Measurements from ENCODE around the gene THRB. TPM values are rescaled to one million over a fixed set of nuclear protein-coding genes. Genes with fewer than 3 reads are reported as not detected.

Gene THRB
- total and polyA plus RNA-seq, 2 donors (not counting 3 experiments of a cell fraction or from before 2014, with no cell fraction given), result 0.06 TPM; not detected in 1

DNA sequence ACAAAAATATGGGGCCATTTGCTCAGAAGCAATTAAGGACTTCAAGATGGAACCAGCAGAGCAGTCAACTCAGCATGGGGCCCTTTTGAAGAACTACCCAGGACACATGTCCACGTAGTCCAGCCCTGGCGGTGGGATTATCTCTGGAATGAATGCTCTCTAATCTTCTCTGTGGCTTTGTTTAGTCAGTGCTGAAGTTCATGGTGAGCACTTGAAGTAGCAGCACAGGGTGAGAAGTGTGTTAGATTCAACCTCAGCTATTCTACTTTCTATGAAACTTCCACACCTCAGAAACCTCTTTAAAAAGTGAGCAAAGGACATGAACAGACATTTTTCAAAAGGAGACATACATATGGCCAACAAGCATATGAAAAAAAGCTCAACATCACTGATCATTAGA, 74.4 kb downstream of the THRB start:
- FAIRE-seq (no peak), DNase-seq (ENCODE audit: low read depth, low spot score) (no peak)
- CTCF ChIA-PET, result no interaction called here
- Histone ChIP-seq H3K9me1 (replicated peaks; ENCODE audit: control insufficient read depth, extremely low read depth, insufficient read depth, low read length) (no peaks in the 10 kb centered on the region), H3K9me3 (replicated peaks; ENCODE audit: control insufficient read depth, insufficient read depth, low read length) (no peaks in the 10 kb centered on the region), H3K36me3 (ENCODE audit: control insufficient read depth in 2 of 2, extremely low read depth in 1 of 2, insufficient read depth in 2 of 2, low read length in 2 of 2) (no peaks in the 10 kb centered on the region), H3K79me2 (ENCODE audit: control insufficient read depth, insufficient read depth, low read length) (no peaks in the 10 kb centered on the region), H3K27ac (ENCODE audit: insufficient read depth, low read depth, low read length) (no peak overlapping the region), H4K20me1 (replicated peaks; ENCODE audit: control insufficient read depth, extremely low read depth, insufficient read depth, low read length) (no peaks in the 10 kb centered on the region), H3K4me1 (ENCODE audit: control insufficient read depth, extremely low read depth, insufficient read depth, low read length) (no peaks in the 10 kb centered on the region), H2AFZ (ENCODE audit: low read depth, low read length) (no peak overlapping the region), H3K9ac (replicated peaks; ENCODE audit: extremely low read depth, insufficient read depth, low read length) (no peak overlapping the region), H3K27me3 (ENCODE audit: control insufficient read depth in 2 of 2, insufficient read depth in 2 of 2, low read length in 2 of 2) (no peaks in the 10 kb centered on the region), H3K4me3 (replicated peaks in 1 of 3; ENCODE audit: insufficient read depth in 1 of 3, low read depth in 1 of 3, low read length in 3 of 3) (no peak overlapping the region), H3K4me2 (ENCODE audit: insufficient read depth, low read length) (no peak overlapping the region)
- dilution Hi-C loops (cut with MboI; ENCODE audit: extremely low pct_ligation_motif_present, low sequenced_read_pairs) (no loop called here), intact Hi-C loops (cut with micrococcal nuclease) (no loop called here)
- BruUV-seq (replicated peaks), result no TSS peak
- POLR2A ChIA-PET, result no interaction called here
- TF ChIP-seq, protein P1, sequence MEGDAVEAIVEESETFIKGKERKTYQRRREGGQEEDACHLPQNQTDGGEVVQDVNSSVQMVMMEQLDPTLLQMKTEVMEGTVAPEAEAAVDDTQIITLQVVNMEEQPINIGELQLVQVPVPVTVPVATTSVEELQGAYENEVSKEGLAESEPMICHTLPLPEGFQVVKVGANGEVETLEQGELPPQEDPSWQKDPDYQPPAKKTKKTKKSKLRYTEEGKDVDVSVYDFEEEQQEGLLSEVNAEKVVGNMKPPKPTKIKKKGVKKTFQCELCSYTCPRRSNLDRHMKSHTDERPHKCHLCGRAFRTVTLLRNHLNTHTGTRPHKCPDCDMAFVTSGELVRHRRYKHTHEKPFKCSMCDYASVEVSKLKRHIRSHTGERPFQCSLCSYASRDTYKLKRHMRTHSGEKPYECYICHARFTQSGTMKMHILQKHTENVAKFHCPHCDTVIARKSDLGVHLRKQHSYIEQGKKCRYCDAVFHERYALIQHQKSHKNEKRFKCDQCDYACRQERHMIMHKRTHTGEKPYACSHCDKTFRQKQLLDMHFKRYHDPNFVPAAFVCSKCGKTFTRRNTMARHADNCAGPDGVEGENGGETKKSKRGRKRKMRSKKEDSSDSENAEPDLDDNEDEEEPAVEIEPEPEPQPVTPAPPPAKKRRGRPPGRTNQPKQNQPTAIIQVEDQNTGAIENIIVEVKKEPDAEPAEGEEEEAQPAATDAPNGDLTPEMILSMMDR (IDR thresholded peaks at IDR 0.05; ENCODE audit: extremely low read depth in 1 of 2, insufficient read depth in 1 of 2, low read depth in 1 of 2, low read length in 2 of 2), result no peak
- TF ChIP-seq EZH2 (IDR thresholded peaks at IDR 0.05; ENCODE audit: borderline replicate concordance, low read depth, low read length, severe bottlenecking) (no peak), FOS (IDR thresholded peaks at IDR 0.05; ENCODE audit: borderline replicate concordance, insufficient read depth, low read length) (no peak), MYC (IDR thresholded peaks at IDR 0.05; ENCODE audit: low read depth, low read length) (no peak), GATA2 (IDR thresholded peaks at IDR 0.05; ENCODE audit: insufficient read depth, insufficient read length, low read depth, low read length) (no peak), POLR2AphosphoS5 (IDR thresholded peaks at IDR 0.05; ENCODE audit: insufficient read depth, low read depth, low read length) (no peak), JUN (IDR thresholded peaks at IDR 0.05; ENCODE audit: borderline replicate concordance, insufficient read depth, insufficient read length, low read depth) (no peak), POLR2A (IDR thresholded peaks at IDR 0.05; ENCODE audit: low read depth, low read length) (no peak)
- TF ChIP-seq, protein P2, sequence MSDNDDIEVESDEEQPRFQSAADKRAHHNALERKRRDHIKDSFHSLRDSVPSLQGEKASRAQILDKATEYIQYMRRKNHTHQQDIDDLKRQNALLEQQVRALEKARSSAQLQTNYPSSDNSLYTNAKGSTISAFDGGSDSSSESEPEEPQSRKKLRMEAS (IDR thresholded peaks at IDR 0.05; ENCODE audit: insufficient read depth, insufficient read length), result no peak

All from endothelial cell of umbilical vein (primary cell).